GM23338 (cell line): Measurements from ENCODE around the gene GRM8. TPM values are rescaled to one million over a fixed set of nuclear protein-coding genes. Genes with fewer than 3 reads are reported as not detected.

Source experiments
- ATAC-seq: fragments of 200-7000 bp; cut with Tn5 transposase; 3 replicates; pipeline ENCODE4 v1.9.1; 2020
- DNase-seq: peaks from one replicate; pipeline ENCODE4 v3.0.0-alpha.2; 2015; ENCODE audit warnings: low spot score
- H2AFZ ChIP-seq: fragments of 200-600 bp; sonication (generic); 2 replicates; pipeline ENCODE4 v1.8.0; 2016; ENCODE audit warnings: antibody characterized with exemption, mild to moderate bottlenecking, moderate library complexity
- H3F3A ChIP-seq: fragments of 200-600 bp; sonication (generic); replicated peaks from 2 replicates; pipeline ENCODE4 v1.8.0; 2017; ENCODE audit warnings: antibody characterized with exemption, mixed run types, low read depth
- H3K27ac ChIP-seq: fragments of 200-600 bp; sonication (generic); 2 replicates; pipeline ENCODE4 v1.6.1; 2016; ENCODE audit warnings: low read depth
- H3K27me3 ChIP-seq: fragments of 200-600 bp; sonication (generic); 2 replicates; pipeline ENCODE4 v1.8.0; 2016; ENCODE audit warnings: mild to moderate bottlenecking, mixed run types, moderate library complexity; ENCODE audit not compliant: insufficient read depth
- H3K36me3 ChIP-seq: fragments of 200-600 bp; sonication (generic); 2 replicates; pipeline ENCODE4 v1.8.0; 2016; ENCODE audit warnings: mild to moderate bottlenecking; ENCODE audit not compliant: insufficient read depth
- H3K4me1 ChIP-seq: fragments of 200-600 bp; sonication (generic); 2 replicates; pipeline ENCODE4 v1.8.0; 2016; ENCODE audit warnings: mild to moderate bottlenecking, moderate library complexity; ENCODE audit not compliant: insufficient read depth
- H3K4me2 ChIP-seq: fragments of 200-600 bp; sonication (generic); 2 replicates; pipeline ENCODE4 v1.7.1; 2017; ENCODE audit warnings: mixed run types
- H3K4me3 ChIP-seq: fragments of 200-600 bp; sonication (generic); 2 replicates; pipeline ENCODE4 v1.6.1; 2016; ENCODE audit warnings: mixed run types
- H3K79me2 ChIP-seq: fragments of 200-600 bp; sonication (generic); replicated peaks from 2 replicates; pipeline ENCODE4 v1.8.0; 2017; ENCODE audit warnings: mild to moderate bottlenecking; ENCODE audit not compliant: insufficient read depth
- H3K9me2 ChIP-seq: fragments of 200-600 bp; sonication (generic); 2 replicates; pipeline ENCODE4 v1.8.0; 2017; ENCODE audit not compliant: insufficient read depth
- H4K20me1 ChIP-seq: fragments of 200-600 bp; sonication (generic); replicated peaks from 2 replicates; pipeline ENCODE4 v1.8.0; 2017; ENCODE audit warnings: mild to moderate bottlenecking; ENCODE audit not compliant: insufficient read depth
- H3K27ac Mint-ChIP-seq: 2 replicates; pipeline ENCODE4 v1.8.0; 2020; ENCODE audit warnings: inconsistent platforms, mild to moderate bottlenecking, moderate library complexity, mixed read lengths
- H3K27me3 Mint-ChIP-seq: 3 replicates; pipeline ENCODE4 v1.8.0; 2022; ENCODE audit warnings: low read depth, mild to moderate bottlenecking, moderate library complexity, mixed read lengths, inconsistent platforms; ENCODE audit not compliant: insufficient read depth, poor library complexity
- H3K36me3 Mint-ChIP-seq: 3 replicates; pipeline ENCODE4 v1.8.0; 2021; ENCODE audit warnings: low read depth, mild to moderate bottlenecking, inconsistent platforms, moderate library complexity, mixed read lengths
- H3K4me1 Mint-ChIP-seq: 3 replicates; pipeline ENCODE4 v1.8.0; 2020; ENCODE audit warnings: mild to moderate bottlenecking, inconsistent platforms, mixed read lengths
- H3K4me3 Mint-ChIP-seq: 3 replicates; pipeline ENCODE4 v1.8.0; 2021; ENCODE audit warnings: moderate library complexity, mild to moderate bottlenecking, inconsistent platforms, mixed read lengths
- H3K9me3 Mint-ChIP-seq: 3 replicates; pipeline ENCODE4 v1.8.0; 2020; ENCODE audit warnings: moderate library complexity, mild to moderate bottlenecking, inconsistent platforms, mixed read lengths
- CREB1 ChIP-seq: fragments of 250-450 bp; sonication (Bioruptor Pico); IDR thresholded peaks from 2 replicates; pipeline ENCODE4 v1.5.0; 2020; ENCODE audit warnings: low read depth, mild to moderate bottlenecking, moderate library complexity
- CTCF ChIP-seq, 2 experiments: fragments of 200-600 bp in 1 of 2; sonication (generic) in 1 of 2; conservative IDR thresholded peaks; 2 replicates each; pipeline versions ENCODE4 v1.5.1 to v1.6.1; 2016 to 2017; ENCODE audit warnings: antibody characterized with exemption in 2 of 2, low read depth in 2 of 2, mild to moderate bottlenecking in 2 of 2, moderate library complexity in 1 of 2
- ETS1 ChIP-seq: IDR thresholded peaks from 2 replicates; pipeline ENCODE4 v1.6.1; 2016; ENCODE audit warnings: antibody characterized with exemption
- REST ChIP-seq: IDR thresholded peaks from one replicate; pipeline ENCODE4 v1.6.1; 2018; ENCODE audit warnings: antibody characterized with exemption; ENCODE audit not compliant: unreplicated experiment
- STAT1 ChIP-seq: IDR thresholded peaks from one replicate; pipeline ENCODE4 v1.6.1; 2016; ENCODE audit warnings: antibody characterized with exemption; ENCODE audit not compliant: unreplicated experiment
- ZNF114 ChIP-seq: fragments of 250-450 bp; sonication (Bioruptor Pico); IDR thresholded peaks from 2 replicates; pipeline ENCODE4 v1.5.0; 2020; ENCODE audit warnings: mild to moderate bottlenecking, moderate library complexity
- ZNF331 ChIP-seq: fragments of 250-450 bp; sonication (Bioruptor Pico); IDR thresholded peaks from 2 replicates; pipeline ENCODE4 v1.5.0; 2020; ENCODE audit warnings: low read depth, mild to moderate bottlenecking, moderate library complexity
- polyA plus RNA-seq: library from polyadenylated mRNA; unstranded; fragments of >200 nt; fragmentation: Nextera tagmentation; extraction: Ambion mirVana; gene quantifications from 2 replicates; pipeline ENCODE4 v1.2.1, GENCODE V29; 2016
- total RNA-seq: library from RNA; depleted of rRNA; stranded (reverse); fragments of >200 nt; shearing (Covaris generic); gene quantifications from 2 replicates; pipeline ENCODE4 v1.2.3, GENCODE V29; 2014

Gene GRM8
- total and polyA plus RNA-seq, 2 experiments from 2014 or later, result 1.9 to 6.6 TPM

GRCh38 chr7:126657599-126658358 lies 595.0 kb downstream of the GRM8 start (continued):
- no peak for TF ChIP-seq REST
- no peak for TF ChIP-seq CTCF (conservative IDR thresholded peaks at IDR 0.05; ENCODE audit: low read depth in 2 of 2)
- TF ChIP-seq CREB1 (CRISPR knock-in tag), result no peak
- TF ChIP-seq ZNF114 (CRISPR knock-in tag), result no peak
- no peak for TF ChIP-seq STAT1

GRCh38 chr7:126657137-126657536 lies 595.6 kb downstream of the GRM8 start:
- H3K4me3 Mint-ChIP-seq, result no peak overlapping the region
- Histone ChIP-seq H2AFZ (no peak overlapping the region), H3F3A (no peaks in the 10 kb centered on the region), H3K27me3 (no peaks in the 10 kb centered on the region), H3K79me2 (no peaks in the 10 kb centered on the region), H3K4me3 (no peak overlapping the region), H4K20me1 (no peaks in the 10 kb centered on the region), H3K4me2 (no peak overlapping the region), H3K9me2 (0 out of 2 replicates have a peak, but pooled peaks cover 2% of the 10 kb centered on the region), H3K4me1 (peaks cover 26% of the 10 kb centered on the region), H3K36me3 (no peaks in the 10 kb centered on the region), H3K27ac (no peak overlapping the region)
- peaks cover 46% of the 10 kb centered on the region for H3K4me1 Mint-ChIP-seq
- no peak overlapping the region for H3K27ac Mint-ChIP-seq
- H3K9me3 Mint-ChIP-seq, result no peaks in the 10 kb centered on the region
- DNase-seq, result no peak
- no peak for ATAC-seq
- H3K27me3 Mint-ChIP-seq, result no peaks in the 10 kb centered on the region
- H3K36me3 Mint-ChIP-seq, result no peaks in the 10 kb centered on the region
- TF ChIP-seq ZNF331 (CRISPR knock-in tag) (no peak), REST (no peak), ETS1 (no peak), CTCF (conservative IDR thresholded peaks at IDR 0.05; ENCODE audit: low read depth in 2 of 2) (no peak)
